SIG-M5 treated with dmso at 0.1 percent for 504 hours (cell line): ENCODE results near the gene KANTR.

ENCODE experiments used
- DNase-seq: peaks from one replicate; lab custom pipeline; 2025; ENCODE audit not compliant: unreplicated experiment; lab: John Stamatoyannopoulos, UW

The KANTR gene, protein sequence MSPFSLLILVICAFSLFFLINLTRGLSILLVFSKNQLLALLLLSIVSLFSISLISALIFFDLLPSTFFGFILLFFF

DNA sequence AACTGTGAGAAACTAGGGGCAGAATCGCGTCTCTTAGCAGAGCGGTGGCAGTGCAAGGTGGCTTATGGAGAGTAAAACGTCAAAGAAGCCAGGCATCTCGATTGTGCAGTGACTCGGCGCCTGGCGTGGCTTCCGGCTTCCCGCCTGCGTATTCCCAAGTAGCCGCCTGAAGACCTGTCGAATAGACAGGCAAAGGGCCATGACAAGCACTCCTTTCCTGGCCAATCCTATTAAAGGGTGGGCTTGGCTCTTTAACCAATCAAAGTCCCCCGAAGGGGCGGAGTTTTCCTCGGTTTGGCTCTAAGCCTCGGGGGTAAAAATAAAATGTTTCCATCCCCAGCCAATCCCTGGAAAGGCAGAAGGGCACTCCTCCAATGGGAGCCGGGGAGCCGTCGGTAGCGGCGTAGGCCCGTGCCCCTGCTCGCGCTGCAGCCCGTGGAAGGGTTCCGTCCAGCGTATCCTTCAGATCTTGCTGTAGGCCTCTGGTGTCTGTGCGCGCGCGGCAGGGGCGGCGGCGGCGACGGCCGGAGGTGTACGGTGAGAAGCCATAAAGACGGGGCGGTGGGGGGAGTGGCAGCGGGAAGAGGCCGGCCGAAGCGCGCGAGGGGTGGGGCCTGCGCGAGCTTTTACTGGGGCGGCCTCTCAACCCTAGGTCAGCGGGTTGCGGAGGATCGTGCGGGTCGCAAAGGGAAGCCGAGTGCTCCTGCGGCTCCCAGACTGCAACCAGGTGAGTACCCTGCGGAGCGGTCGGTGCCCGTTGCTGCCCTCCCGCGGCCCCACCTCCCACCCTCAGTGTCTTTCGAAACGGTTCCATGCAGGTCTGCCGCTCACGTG lies at the start of gene KANTR:
TSS of gene KANTR (plus strand) at position 395 of the 834 bp plus-strand sequence. CDS start 30,131 bp downstream, outside the sequence.
- peak; percentile 93 for DNase-seq

DNA sequence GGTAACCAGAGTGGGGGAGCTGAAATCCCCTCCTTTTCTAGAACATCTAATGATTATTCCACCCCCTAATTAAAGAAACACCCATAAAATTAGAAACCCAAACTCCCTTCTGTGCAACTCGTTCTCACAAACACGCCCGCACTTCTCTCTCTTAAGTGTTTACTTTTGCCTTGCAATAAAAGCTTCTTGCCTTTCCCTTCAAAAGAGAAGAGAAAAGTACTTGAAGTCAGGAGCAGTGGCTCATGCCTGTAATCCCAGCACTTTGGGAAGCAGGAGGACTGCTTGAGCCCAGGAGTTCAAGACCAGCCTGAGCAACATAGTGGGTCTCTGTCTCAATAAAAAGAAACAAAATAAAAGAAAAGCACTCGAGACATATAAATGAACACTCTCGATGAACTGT lies 48.9 kb upstream of the KANTR start:
- DNase-seq, result no peak

GRCh38 chrX:53047228-53047627 lies 46.7 kb upstream of the KANTR start:
- DNase-seq, result no peak

GRCh38 chrX:53048169-53049126 lies 45.5 kb upstream of the KANTR start, which contains the start of gene GPR173:
GPR173 (plus strand) TSS chrX:53048789; CDS start chrX:53076622, 27,833 bp downstream.
- DNase-seq, result no peak

GRCh38 chrX:53049127-53049517 lies 44.8 kb upstream of the KANTR start:
- DNase-seq, result no peak

GRCh38 chrX:53050841-53051240 lies 43.1 kb upstream of the KANTR start:
- no peak for DNase-seq

- no peak for DNase-seq
Observed at GRCh38 chrX:53055244-53055849, 38.6 kb upstream of the KANTR start.

- DNase-seq, result no peak
Observed at GRCh38 chrX:53056292-53056691, 37.6 kb upstream of the KANTR start.

GRCh38 chrX:53065104-53065503 lies 28.8 kb upstream of the KANTR start:
- DNase-seq, result no peak

- no peak for DNase-seq
Observed at GRCh38 chrX:53071064-53071463, 22.9 kb upstream of the KANTR start.

DNA sequence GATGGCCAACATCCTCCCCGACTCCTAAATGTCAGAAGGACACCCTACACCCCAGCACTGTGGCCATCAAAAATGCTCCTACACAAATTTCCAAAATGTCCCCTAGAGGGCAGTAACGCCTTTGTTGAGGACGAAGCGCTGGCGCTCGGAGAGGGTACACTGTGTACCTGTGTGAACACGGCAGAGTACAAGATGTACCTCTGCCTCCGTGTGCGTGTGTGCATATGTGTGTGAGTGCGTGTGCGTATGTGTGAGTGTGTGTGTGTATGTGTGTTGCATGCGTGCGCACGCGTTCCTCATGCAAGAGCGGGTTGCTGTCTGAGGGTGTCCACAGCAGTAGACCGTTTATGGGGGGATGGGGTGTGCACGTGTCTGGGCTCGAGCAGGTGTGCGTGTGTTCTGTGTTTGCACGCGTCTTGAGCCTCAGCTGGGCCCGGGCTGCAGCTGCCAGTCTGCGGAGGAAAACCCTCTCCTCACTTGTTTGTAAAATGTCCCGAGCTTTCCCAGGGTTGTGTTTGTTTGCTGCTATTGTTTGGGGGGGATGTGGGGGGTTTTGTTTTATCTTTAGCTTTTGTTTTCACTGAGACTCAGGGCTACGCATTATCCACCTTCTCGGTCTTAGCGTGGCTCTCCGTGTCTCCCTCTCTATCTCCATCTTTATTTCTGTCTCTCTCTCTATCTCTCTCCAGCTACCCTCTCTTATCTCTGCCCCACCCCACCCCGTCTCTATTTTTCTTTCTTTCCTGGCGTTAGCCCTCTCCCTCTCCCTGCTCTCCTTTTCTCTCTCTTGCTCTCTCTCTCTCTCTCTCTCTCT lies 22.1 kb upstream of the KANTR start:
- peak; percentile 59 for DNase-seq

- peak; percentile 53 for DNase-seq
Observed at GRCh38 chrX:53072418-53073114, 21.4 kb upstream of the KANTR start.

DNA sequence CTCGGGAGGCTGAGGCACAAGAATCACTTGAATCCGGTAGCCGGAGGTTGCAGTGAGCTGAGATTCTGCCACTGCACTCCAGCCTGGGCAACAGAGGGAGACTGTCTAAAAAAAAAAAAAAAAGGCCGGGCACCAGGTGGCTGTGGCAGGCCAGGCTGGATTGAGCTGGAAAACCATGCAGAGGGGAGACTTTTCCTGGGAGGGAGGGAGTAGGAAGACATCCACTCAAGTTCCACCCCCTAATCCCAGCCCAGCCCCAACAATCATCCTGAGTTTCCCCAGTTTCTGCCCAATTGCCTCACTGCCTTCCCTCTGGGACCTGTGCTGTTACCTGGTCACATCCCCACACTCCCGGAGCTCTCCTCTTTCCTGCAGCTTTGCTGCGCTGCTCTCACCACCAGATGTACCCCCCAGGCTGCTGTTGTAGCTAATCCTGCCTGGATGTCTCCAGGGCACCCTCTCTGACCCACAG lies 20.8 kb upstream of the KANTR start:
- DNase-seq, result no peak

- DNase-seq, result no peak
Observed at GRCh38 chrX:53075011-53075410, 18.9 kb upstream of the KANTR start.

DNA sequence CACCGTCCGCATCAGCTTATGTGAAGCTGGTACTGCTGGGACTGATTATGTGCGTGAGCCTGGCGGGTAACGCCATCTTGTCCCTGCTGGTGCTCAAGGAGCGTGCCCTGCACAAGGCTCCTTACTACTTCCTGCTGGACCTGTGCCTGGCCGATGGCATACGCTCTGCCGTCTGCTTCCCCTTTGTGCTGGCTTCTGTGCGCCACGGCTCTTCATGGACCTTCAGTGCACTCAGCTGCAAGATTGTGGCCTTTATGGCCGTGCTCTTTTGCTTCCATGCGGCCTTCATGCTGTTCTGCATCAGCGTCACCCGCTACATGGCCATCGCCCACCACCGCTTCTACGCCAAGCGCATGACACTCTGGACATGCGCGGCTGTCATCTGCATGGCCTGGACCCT lies 17.3 kb upstream of the KANTR start:
- DNase-seq, result no peak

DNA sequence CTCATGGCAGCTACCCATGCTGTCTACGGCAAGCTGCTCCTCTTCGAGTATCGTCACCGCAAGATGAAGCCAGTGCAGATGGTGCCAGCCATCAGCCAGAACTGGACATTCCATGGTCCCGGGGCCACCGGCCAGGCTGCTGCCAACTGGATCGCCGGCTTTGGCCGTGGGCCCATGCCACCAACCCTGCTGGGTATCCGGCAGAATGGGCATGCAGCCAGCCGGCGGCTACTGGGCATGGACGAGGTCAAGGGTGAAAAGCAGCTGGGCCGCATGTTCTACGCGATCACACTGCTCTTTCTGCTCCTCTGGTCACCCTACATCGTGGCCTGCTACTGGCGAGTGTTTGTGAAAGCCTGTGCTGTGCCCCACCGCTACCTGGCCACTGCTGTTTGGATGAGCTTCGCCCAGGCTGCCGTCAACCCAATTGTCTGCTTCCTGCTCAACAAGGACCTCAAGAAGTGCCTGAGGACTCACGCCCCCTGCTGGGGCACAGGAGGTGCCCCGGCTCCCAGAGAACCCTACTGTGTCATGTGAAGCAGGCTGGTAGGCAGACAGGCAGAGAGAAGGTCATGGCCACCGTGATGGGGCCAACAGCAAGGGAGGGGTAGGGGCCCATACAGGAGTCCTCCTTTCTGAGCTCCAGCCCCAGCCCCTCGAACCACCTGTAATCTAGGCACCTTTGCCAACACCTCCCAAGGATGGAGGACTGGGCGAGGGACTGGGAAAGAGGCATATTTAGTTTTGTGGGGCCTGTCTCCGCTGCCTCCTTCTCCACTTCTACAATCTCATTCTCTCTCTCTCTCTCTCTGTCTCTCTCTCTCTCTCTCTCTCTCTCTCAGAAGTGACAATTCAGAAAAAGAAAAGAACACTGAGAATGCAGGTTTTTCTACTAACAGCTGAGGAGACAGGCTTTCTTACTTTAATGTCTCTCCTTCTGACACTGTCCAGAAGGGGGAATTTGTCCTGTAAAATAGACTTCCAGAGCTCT lies 16.4 kb upstream of the KANTR start:
- no peak for DNase-seq

DNA sequence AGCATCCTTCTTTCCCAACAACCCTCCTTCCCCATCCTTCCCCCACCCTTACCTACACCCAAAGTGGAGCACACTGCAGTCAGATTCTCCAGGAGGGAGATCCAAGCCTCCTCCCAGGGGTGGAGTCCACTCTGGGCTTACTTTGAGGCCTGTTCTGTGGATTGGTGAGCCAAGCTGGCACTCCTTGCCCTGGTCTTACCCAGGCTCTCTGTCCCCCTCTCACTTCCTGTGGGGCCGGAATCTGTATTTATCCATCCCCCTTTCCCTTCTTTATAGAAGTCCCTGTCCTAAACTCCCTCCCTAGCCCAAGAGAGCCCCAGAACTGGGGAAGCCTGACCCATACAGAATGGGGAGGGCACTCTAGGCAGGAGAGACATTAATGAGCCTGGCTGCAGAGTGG lies 15.0 kb upstream of the KANTR start:
- DNase-seq, result no peak
